ENCODE results near the gene CD3D. TPM values are rescaled to one million over a fixed set of nuclear protein-coding genes. Genes with fewer than 3 reads are reported as not detected.

The CD3D gene
- polyA plus RNA-seq, 2 of the 4 experiments (the other 2 are of a cell fraction) = not detected

- H3K27ac ChIP-seq = no peak overlapping the region
- TF ChIP-seq FOSB (CRISPR knock-in tag; IDR thresholded peaks at IDR 0.05) (no peak), FOSL2 (IDR thresholded peaks at IDR 0.05) (no peak), FOSL2 (CRISPR knock-in tag; IDR thresholded peaks at IDR 0.05) (no peak)
- FAIRE-seq (no peak), DNase-seq (ENCODE audit: low read depth in 1 of 2, low spot score in 1 of 2) (no peak), ATAC-seq (no peak)
- WGBS (ENCODE audit: missing lambda C conversion rate) = 37% methylated on average over 7 of the region's 7 CpGs
- ChIA-PET CTCF (no interaction called here), POLR2A (no interaction called here)
- H3K4me2 ChIP-seq = no peak overlapping the region
- no peaks in the 10 kb centered on the region for H3K9me3 ChIP-seq
- no peak overlapping the region for H3K4me3 ChIP-seq
- no peaks in the 10 kb centered on the region for H3K4me1 ChIP-seq
Measured at GRCh38 chr11:118338637-118339061, 3.9 kb downstream of the CD3D start.

GRCh38 chr11:118334745-118335144 is 7.8 kb downstream of the CD3D start:
- no peaks in the 10 kb centered on the region for H3K4me1 ChIP-seq
- POLR2A ChIA-PET = no interaction called here
- no peak for ATAC-seq
- no peak for DNase-seq (ENCODE audit: low read depth in 1 of 2, low spot score in 1 of 2)
- TF ChIP-seq RFX5 (IDR thresholded peaks at IDR 0.05) (no peak), NR3C1 (IDR thresholded peaks at IDR 0.05) (no peak), HOXB5 (CRISPR knock-in tag; IDR thresholded peaks at IDR 0.05) (no peak), RCOR1 (IDR thresholded peaks at IDR 0.05; ENCODE audit: low read depth, low read length) (no peak), MAFK (IDR thresholded peaks at IDR 0.05; ENCODE audit: partially characterized antibody) (no peak), SREBF2 (IDR thresholded peaks at IDR 0.05) (no peak), EHMT2 (IDR thresholded peaks at IDR 0.05; ENCODE audit: low read depth) (no peak), EP300 (IDR thresholded peaks at IDR 0.05) (no peak), POLR2A (IDR thresholded peaks at IDR 0.05; ENCODE audit: low read length) (no peak), BCL3 (IDR thresholded peaks at IDR 0.05) (no peak), REST (IDR thresholded peaks at IDR 0.05) (no peak), MAX (IDR thresholded peaks at IDR 0.05) (no peak), MAZ (IDR thresholded peaks at IDR 0.05; ENCODE audit: borderline replicate concordance, low read depth, low read length) (no peak), ZFP36 (IDR thresholded peaks at IDR 0.05; ENCODE audit: borderline replicate concordance, partially characterized antibody) (no peak)
- no peak overlapping the region for H3K4me2 ChIP-seq
- no peak for FAIRE-seq
- H3K9me3 ChIP-seq = no peaks in the 10 kb centered on the region
- no peak overlapping the region for H3K27ac ChIP-seq
- 6% methylated on average over 1 of the region's 1 CpG for WGBS (ENCODE audit: missing lambda C conversion rate)
- CTCF ChIA-PET = no interaction called here
- H3K4me3 ChIP-seq = no peak overlapping the region

- FAIRE-seq = no peak
- TF ChIP-seq MAFK (IDR thresholded peaks at IDR 0.05; ENCODE audit: partially characterized antibody) (no peak), GATA3 (IDR thresholded peaks at IDR 0.05; ENCODE audit: borderline replicate concordance) (no peak), POLR2A (IDR thresholded peaks at IDR 0.05; ENCODE audit: low read length) (no peak), EHF (CRISPR knock-in tag; IDR thresholded peaks at IDR 0.05) (no peak), USF2 (IDR thresholded peaks at IDR 0.05) (no peak), HDAC2 (IDR thresholded peaks at IDR 0.05) (no peak), RCOR1 (IDR thresholded peaks at IDR 0.05; ENCODE audit: low read depth, low read length) (no peak), RAD21 (conservative IDR thresholded peaks at IDR 0.05 in 1 of 2, IDR thresholded peaks at IDR 0.05 in 1 of 2) (no peak), MYC (IDR thresholded peaks at IDR 0.05; ENCODE audit: borderline replicate concordance, low read length) (no peak), EHMT2 (IDR thresholded peaks at IDR 0.05; ENCODE audit: low read depth) (no peak), REST (IDR thresholded peaks at IDR 0.05) (no peak), EP300 (IDR thresholded peaks at IDR 0.05) (no peak), ZNF302 (CRISPR knock-in tag; IDR thresholded peaks at IDR 0.05) (no peak), E2F6 (IDR thresholded peaks at IDR 0.05; ENCODE audit: borderline replicate concordance, low read depth) (no peak)
Measured at GRCh38 chr11:118328745-118329144, 13.8 kb downstream of the CD3D start.

More at GRCh38 chr11:118328745-118329144, 13.8 kb downstream of the CD3D start:
- H3K4me2 ChIP-seq = no peak overlapping the region
- DNase-seq (ENCODE audit: low read depth in 1 of 2, low spot score in 1 of 2) (no peak), ATAC-seq (no peak)
- CTCF ChIA-PET = no interaction called here
- POLR2A ChIA-PET = no interaction called here
- no peaks in the 10 kb centered on the region for H3K4me1 ChIP-seq
- no peaks in the 10 kb centered on the region for H3K9me3 ChIP-seq
- no peak overlapping the region for H3K27ac ChIP-seq
- H3K4me3 ChIP-seq = no peak overlapping the region
